Sigmoid colon (tissue), 3 donors: ENCODE data around the gene RHOV.

Experiments used
- CTCF ChIP-seq, 4 experiments: fragments of 450-650 bp in 3 of 4; fragments of 200-600 bp in 1 of 4; IDR thresholded peaks; one replicate each; pipeline ENCODE4 v1.5.1; 2016 to 2019; ENCODE audit warnings: antibody characterized with exemption in 4 of 4, mild to moderate bottlenecking in 3 of 4, moderate library complexity in 2 of 4
- POLR2A ChIP-seq, 2 donors: fragments of 450-650 bp; IDR thresholded peaks; one replicate each; pipeline ENCODE4 v1.6.1; 2016; ENCODE audit warnings: antibody characterized with exemption in 2 of 2, mild to moderate bottlenecking in 2 of 2, moderate library complexity in 2 of 2

GRCh38 chr15:40836020-40836419, 38.0 kb downstream of the RHOV start:
- TF ChIP-seq CTCF (IDR thresholded peaks at IDR 0.05) (no peak), POLR2A (IDR thresholded peaks at IDR 0.05) (no peak)
